A673 (cell line): ENCODE results near the gene RUNDC1. TPM values are rescaled to one million over a fixed set of nuclear protein-coding genes. Genes with fewer than 3 reads are reported as not detected.

Source experiments
- BruUV-seq: library from RNA; stranded (reverse); fragments of 400-500 nt; replicated peaks from 2 replicates; lab custom pipeline; 2021; lab: Mats Ljungman, UMichigan
- CTCF ChIA-PET: fragments of 300-600 bp; sonication (Branson Sonifier 250); formaldehyde crosslinking; loops from one replicate; lab custom pipeline; 2022; ENCODE audit warnings: antibody characterized with exemption; lab: Charles Lee
- POLR2A ChIA-PET: fragments of 300-600 bp; sonication (Branson Sonifier 250); formaldehyde crosslinking; loops from one replicate; lab custom pipeline; 2022; ENCODE audit warnings: antibody characterized with exemption; ENCODE audit not compliant: low non-redundant PET; lab: Charles Lee
- DNase-seq: peaks from one replicate; pipeline ENCODE4 v3.0.0-alpha.2; 2015; ENCODE audit warnings: low spot score
- H3K27ac ChIP-seq: fragments of 200-600 bp; sonication (generic); 2 replicates; pipeline ENCODE4 v1.5.1; 2016; ENCODE audit warnings: mixed run types, low read depth, mild to moderate bottlenecking, mixed read lengths, antibody characterized with exemption, low read length; ENCODE audit not compliant: poor library complexity, severe bottlenecking
- H3K27me3 ChIP-seq: fragments of 200-600 bp; sonication (generic); replicated peaks from 2 replicates; pipeline ENCODE4 v1.6.1; 2017; ENCODE audit warnings: mixed run types, low read depth, mild to moderate bottlenecking, mixed read lengths, antibody characterized with exemption, low read length; ENCODE audit not compliant: insufficient read depth, poor library complexity
- H3K36me3 ChIP-seq: fragments of 200-600 bp; sonication (generic); 2 replicates; pipeline ENCODE4 v1.6.1; 2016; ENCODE audit warnings: mixed run types, mild to moderate bottlenecking, mixed read lengths, antibody characterized with exemption, low read length; ENCODE audit not compliant: insufficient read depth, poor library complexity, severe bottlenecking
- H3K4me1 ChIP-seq: fragments of 200-600 bp; sonication (generic); 2 replicates; pipeline ENCODE4 v1.6.1; 2017; ENCODE audit warnings: mixed run types, mild to moderate bottlenecking, mixed read lengths, antibody characterized with exemption, low read length; ENCODE audit not compliant: insufficient read depth, poor library complexity, severe bottlenecking
- H3K4me3 ChIP-seq: fragments of 200-600 bp; sonication (generic); 2 replicates; pipeline ENCODE4 v1.5.1; 2016; ENCODE audit warnings: low read depth, mixed run types, mild to moderate bottlenecking, mixed read lengths, low read length; ENCODE audit not compliant: poor library complexity, severe bottlenecking
- H3K9me3 ChIP-seq: fragments of 200-600 bp; sonication (generic); 2 replicates; pipeline ENCODE4 v1.6.1; 2016; ENCODE audit warnings: mixed run types, low read depth, mild to moderate bottlenecking, mixed read lengths, antibody characterized with exemption, low read length; ENCODE audit not compliant: poor library complexity, severe bottlenecking
- CTCF ChIP-seq: fragments of 300-800, 200-600 bp; sonication (generic); conservative IDR thresholded peaks from 2 replicates; pipeline ENCODE4 v1.5.1; 2017; ENCODE audit warnings: low read depth, mild to moderate bottlenecking, antibody characterized with exemption, low read length, moderate library complexity, mixed read lengths
- EZH2 ChIP-seq: fragments of 200-600 bp; sonication (generic); IDR thresholded peaks from 2 replicates; pipeline ENCODE4 v1.6.1; 2017; ENCODE audit warnings: borderline replicate concordance, low read depth, mild to moderate bottlenecking, mixed read lengths, antibody characterized with exemption, low read length; ENCODE audit not compliant: poor library complexity, severe bottlenecking
- intact Hi-C: fragments of 100-400 bp; cut with micrococcal nuclease; formaldehyde crosslinking; loops from one replicate; pipeline ENCODE4 v1.10.0; 2022; ENCODE audit not compliant: unreplicated experiment
- total RNA-seq: library from RNA; stranded (reverse); gene quantifications from 2 replicates; pipeline ENCODE4 v1.2.3, GENCODE V29; 2021

RUNDC1 gene
- total RNA-seq, 1 experiment from 2014 or later: 8.0 TPM

GRCh38 chr17:43011728-43012472 is 31.5 kb downstream of the RUNDC1 start:
- POLR2A ChIA-PET: no interaction called here
- TF ChIP-seq CTCF: no peak
- H3K27ac ChIP-seq: no peak overlapping the region
- BruUV-seq: no TSS peak
- no peak for DNase-seq
- no peaks in the 10 kb centered on the region for H3K4me1 ChIP-seq
- no peaks in the 10 kb centered on the region for H3K36me3 ChIP-seq
- H3K9me3 ChIP-seq: no peaks in the 10 kb centered on the region
- CTCF ChIA-PET: no interaction called here
- intact Hi-C loops: no loop called here
- H3K27me3 ChIP-seq: no peaks in the 10 kb centered on the region
- no peak overlapping the region for H3K4me3 ChIP-seq

GRCh38 chr17:43013296-43013695 is 32.9 kb downstream of the RUNDC1 start:
- no peak for DNase-seq
- POLR2A ChIA-PET: no interaction called here
- no peaks in the 10 kb centered on the region for H3K27me3 ChIP-seq
- intact Hi-C loops: no loop called here
- TF ChIP-seq CTCF: no peak
- H3K9me3 ChIP-seq: no peaks in the 10 kb centered on the region
- H3K4me1 ChIP-seq: no peaks in the 10 kb centered on the region
- H3K36me3 ChIP-seq: no peaks in the 10 kb centered on the region
- BruUV-seq: no TSS peak
- H3K4me3 ChIP-seq: no peak overlapping the region
- CTCF ChIA-PET: no interaction called here
- no peak overlapping the region for H3K27ac ChIP-seq

- POLR2A ChIA-PET: no interaction called here
These were observed 33.8 kb downstream of the RUNDC1 start for GRCh38 chr17:43014020-43014648.

More at GRCh38 chr17:43014020-43014648, 33.8 kb downstream of the RUNDC1 start:
- Histone ChIP-seq H3K9me3 (no peaks in the 10 kb centered on the region), H3K36me3 (no peaks in the 10 kb centered on the region), H3K4me3 (no peak overlapping the region), H3K4me1 (no peaks in the 10 kb centered on the region), H3K27me3 (no peaks in the 10 kb centered on the region), H3K27ac (no peak overlapping the region)
- BruUV-seq: no TSS peak
- TF ChIP-seq EZH2 (no peak), CTCF (no peak)
- no peak for DNase-seq
- CTCF ChIA-PET: no interaction called here
- intact Hi-C loops: no loop called here
